CD8-positive, alpha-beta memory T cell (primary cell): ENCODE measurements around the gene ACP6. TPM values are rescaled to one million over a fixed set of nuclear protein-coding genes. Genes with fewer than 3 reads are reported as not detected.
A peak's percentile ranks its signal among the peaks of the same experiment; 100 is the strongest.

Experiments
- CTCF ChIA-PET: fragments of 350-600 bp; sonication (Branson Sonifier 250); formaldehyde crosslinking; loops from one replicate; lab custom pipeline; 2021; ENCODE audit warnings: antibody characterized with exemption; lab: Charles Lee
- POLR2A ChIA-PET: fragments of 350-600 bp; sonication (Branson Sonifier 250); formaldehyde crosslinking; loops from one replicate; lab custom pipeline; 2021; ENCODE audit warnings: antibody characterized with exemption; lab: Charles Lee
- DNase-seq, 5 donors: peaks; one replicate each; pipeline versions ENCODE4 v3.0.0 to v3.0.0-alpha.2; 2020 to 2022; ENCODE audit warnings: mixed read lengths in 1 of 5
- H3K27ac ChIP-seq: one replicate; pipeline ENCODE4 v1.7.0; 2013; ENCODE audit warnings: low read depth, mild to moderate bottlenecking, low read length, moderate library complexity
- H3K27me3 ChIP-seq: 2 replicates; pipeline ENCODE4 v1.7.0; 2013; ENCODE audit warnings: low read length, mild to moderate bottlenecking; ENCODE audit not compliant: insufficient read depth, poor library complexity, severe bottlenecking
- H3K36me3 ChIP-seq: 2 replicates; pipeline ENCODE4 v1.7.0; 2013; ENCODE audit warnings: mild to moderate bottlenecking, low read length, moderate library complexity; ENCODE audit not compliant: insufficient read depth
- H3K4me1 ChIP-seq: 2 replicates; pipeline ENCODE4 v1.7.0; 2013; ENCODE audit warnings: mild to moderate bottlenecking, low read length, moderate library complexity; ENCODE audit not compliant: insufficient read depth
- H3K4me3 ChIP-seq: 2 replicates; pipeline ENCODE4 v1.7.0; 2013; ENCODE audit warnings: mild to moderate bottlenecking, low read length
- H3K9me3 ChIP-seq: 2 replicates; pipeline ENCODE4 v1.7.0; 2013; ENCODE audit warnings: mild to moderate bottlenecking, low read length
- H3K27ac Mint-ChIP-seq, 8 donors: one replicate each; pipeline ENCODE4 v1.8.0; 2020 to 2021; ENCODE audit warnings: mixed read lengths in 8 of 8, mild to moderate bottlenecking in 6 of 8, inconsistent platforms in 3 of 8, moderate library complexity in 3 of 8
- H3K27me3 Mint-ChIP-seq, 2 donors: one replicate each; pipeline ENCODE4 v1.8.0; 2020 to 2021; ENCODE audit warnings: mixed read lengths in 2 of 2, mild to moderate bottlenecking in 1 of 2, moderate library complexity in 1 of 2
- H3K36me3 Mint-ChIP-seq, 3 donors: one replicate each; pipeline ENCODE4 v1.8.0; 2020 to 2021; ENCODE audit warnings: mixed read lengths in 3 of 3, inconsistent platforms in 1 of 3, mild to moderate bottlenecking in 1 of 3
- H3K4me1 Mint-ChIP-seq, 3 donors: one replicate each; pipeline ENCODE4 v1.8.0; 2020 to 2021; ENCODE audit warnings: mixed read lengths in 3 of 3, inconsistent platforms in 1 of 3, mild to moderate bottlenecking in 1 of 3
- H3K4me3 Mint-ChIP-seq, 7 donors: one replicate each; pipeline ENCODE4 v1.8.0; 2020 to 2021; ENCODE audit warnings: mixed read lengths in 7 of 7, mild to moderate bottlenecking in 6 of 7, moderate library complexity in 4 of 7, inconsistent platforms in 2 of 7
- H3K9me3 Mint-ChIP-seq, 5 donors: one replicate each; pipeline ENCODE4 v1.8.0; 2020 to 2022; ENCODE audit warnings: mixed read lengths in 5 of 5, mild to moderate bottlenecking in 3 of 5, moderate library complexity in 2 of 5, inconsistent platforms in 1 of 5
- polyA plus RNA-seq: library from polyadenylated mRNA; unstranded; fragments of 300-500 nt; fragmentation: Illumina TruSeq; gene quantifications from one replicate; pipeline ENCODE4 v1.2.3, GENCODE V29; 2021
- total RNA-seq, 2 experiments: library from RNA; stranded (reverse); gene quantifications; one replicate each; pipeline ENCODE4 v1.2.3, GENCODE V29; 2021

The ACP6 gene
- total and polyA plus RNA-seq, 3 experiments from 2014 or later: 5.2 to 14.7 (median 7.5) TPM

GRCh38 chr1:147673406-147673805 is 3.1 kb upstream of the ACP6 start:
- H3K36me3 Mint-ChIP-seq: peaks cover 1 to 9% (median 3%) of the 10 kb centered on the region in 3 donors
- peaks cover 2 to 20% of the 10 kb centered on the region in 2 donors for H3K27me3 Mint-ChIP-seq
- no peaks in the 10 kb centered on the region for H3K27me3 ChIP-seq
- H3K9me3 ChIP-seq: no peaks in the 10 kb centered on the region
- H3K9me3 Mint-ChIP-seq: peaks cover 0 to 12% (median 8%) of the 10 kb centered on the region in 5 donors
- no peak overlapping the region for H3K4me3 ChIP-seq
- peak overlapping the region in 1 of 7 donors; percentile 5 for H3K4me3 Mint-ChIP-seq
- H3K36me3 ChIP-seq: no peaks in the 10 kb centered on the region
- ChIA-PET CTCF (interaction anchor here (1.2 kb wide), 1 partner anchor 25 kb away, joined by 3 read pairs; no protein-coding TSS in a partner anchor), POLR2A (no interaction called here)
- no peak for DNase-seq
- peak overlapping the region in 1 of 8 donors; percentile 62 for H3K27ac Mint-ChIP-seq
- no peak overlapping the region for H3K27ac ChIP-seq
- peaks cover 14 to 18% (median 17%) of the 10 kb centered on the region in 3 donors for H3K4me1 Mint-ChIP-seq
- H3K4me1 ChIP-seq: peaks cover 15% of the 10 kb centered on the region

- Mint-ChIP-seq H3K36me3 (peaks cover 0 to 9% (median 0%) of the 10 kb centered on the region in 3 donors), H3K27ac (peak overlapping the region; percentile 60 to 96 (median 91)), H3K4me3 (peak overlapping the region; percentile 94 to 98 (median 98)), H3K27me3 (peaks cover 0 to 10% of the 10 kb centered on the region in 2 donors), H3K4me1 (peaks cover 15 to 32% (median 23%) of the 10 kb centered on the region in 3 donors), H3K9me3 (peaks cover 0 to under 1% (median 0%) of the 10 kb centered on the region in 5 donors)
- DNase-seq: peak in 4 of 5 donors; percentile 11 to 60 (median 28)
- H3K36me3 ChIP-seq: no peaks in the 10 kb centered on the region
- no peaks in the 10 kb centered on the region for H3K27me3 ChIP-seq
- H3K27ac ChIP-seq: peak overlapping the region; percentile 49
- H3K4me3 ChIP-seq: peak overlapping the region; percentile 94
- ChIA-PET CTCF (interaction anchor here (0.9 to 1.7 kb wide), 5 partner anchors 10 to 223 kb away, joined by 3 to 10 read pairs (median 4); no protein-coding TSS in a partner anchor), POLR2A (interaction anchor here (0.9 to 1.2 kb wide), 2 partner anchors 70 to 129 kb away, joined by 4 read pairs; partner anchors contain the start of gene BCL9)
- peaks cover 15% of the 10 kb centered on the region for H3K4me1 ChIP-seq
- H3K9me3 ChIP-seq: no peaks in the 10 kb centered on the region
Measured at GRCh38 chr1:147669469-147670318, 630 bp downstream of the ACP6 start.

GRCh38 chr1:147665521-147665920 is 4.8 kb downstream of the ACP6 start:
- H3K36me3 ChIP-seq: no peaks in the 10 kb centered on the region
- no peaks in the 10 kb centered on the region for H3K27me3 ChIP-seq
- no peak overlapping the region for H3K4me3 ChIP-seq
- no peaks in the 10 kb centered on the region for H3K9me3 Mint-ChIP-seq
- no peak for DNase-seq
- H3K4me1 ChIP-seq: peaks cover 10% of the 10 kb centered on the region
- peaks cover 11 to 32% (median 24%) of the 10 kb centered on the region in 3 donors for H3K4me1 Mint-ChIP-seq
- peaks cover 4 to 10% (median 7%) of the 10 kb centered on the region in 3 donors for H3K36me3 Mint-ChIP-seq
- H3K4me3 Mint-ChIP-seq: peak overlapping the region in 1 of 7 donors; percentile 69
- H3K27ac ChIP-seq: no peak overlapping the region
- ChIA-PET POLR2A (no interaction called here), CTCF (interaction anchor here (2.7 kb wide), 1 partner anchor 17 kb away, joined by 9 read pairs; no protein-coding TSS in a partner anchor)
- H3K27me3 Mint-ChIP-seq: no peaks in the 10 kb centered on the region
- H3K9me3 ChIP-seq: no peaks in the 10 kb centered on the region
- H3K27ac Mint-ChIP-seq: no peak overlapping the region

GRCh38 chr1:147664206-147664605 is 6.1 kb downstream of the ACP6 start:
- H3K4me3 ChIP-seq: no peak overlapping the region
- no peaks in the 10 kb centered on the region for H3K36me3 ChIP-seq
- Mint-ChIP-seq H3K27me3 (no peaks in the 10 kb centered on the region), H3K27ac (peak overlapping the region in 1 of 8 donors; percentile 0), H3K4me3 (no peak overlapping the region), H3K36me3 (peaks cover 4 to 14% (median 11%) of the 10 kb centered on the region in 3 donors), H3K9me3 (no peaks in the 10 kb centered on the region), H3K4me1 (peaks cover 11 to 28% (median 18%) of the 10 kb centered on the region in 3 donors)
- CTCF ChIA-PET: interaction anchor here (2.7 kb wide), 1 partner anchor 16 kb away, joined by 9 read pairs; no protein-coding TSS in a partner anchor
- H3K27me3 ChIP-seq: no peaks in the 10 kb centered on the region
- no peaks in the 10 kb centered on the region for H3K9me3 ChIP-seq
- peaks cover 7% of the 10 kb centered on the region for H3K4me1 ChIP-seq
- no peak overlapping the region for H3K27ac ChIP-seq
- no peak for DNase-seq
- POLR2A ChIA-PET: no interaction called here

- Histone ChIP-seq H3K36me3 (peaks cover 7% of the 10 kb centered on the region), H3K9me3 (no peaks in the 10 kb centered on the region), H3K4me3 (no peak overlapping the region), H3K27me3 (no peaks in the 10 kb centered on the region), H3K4me1 (peaks cover under 1% of the 10 kb centered on the region), H3K27ac (no peak overlapping the region)
- no peak overlapping the region for H3K4me3 Mint-ChIP-seq
- DNase-seq: no peak
- peaks cover 0 to 79% (median 20%) of the 10 kb centered on the region in 3 donors for H3K36me3 Mint-ChIP-seq
- H3K27ac Mint-ChIP-seq: no peak overlapping the region
- ChIA-PET POLR2A (no interaction called here), CTCF (no interaction called here)
- H3K9me3 Mint-ChIP-seq: no peaks in the 10 kb centered on the region
- peaks cover 0 to 2% (median under 1%) of the 10 kb centered on the region in 3 donors for H3K4me1 Mint-ChIP-seq
- H3K27me3 Mint-ChIP-seq: no peaks in the 10 kb centered on the region
Measured at GRCh38 chr1:147654511-147654910, 15.8 kb downstream of the ACP6 start.

- Mint-ChIP-seq H3K4me3 (no peak overlapping the region), H3K4me1 (peaks cover 21 to 24% (median 23%) of the 10 kb centered on the region in 3 donors), H3K36me3 (peaks cover 0 to 66% (median 12%) of the 10 kb centered on the region in 3 donors), H3K27ac (no peak overlapping the region), H3K27me3 (no peaks in the 10 kb centered on the region), H3K9me3 (no peaks in the 10 kb centered on the region)
- no peak for DNase-seq
- no peaks in the 10 kb centered on the region for H3K27me3 ChIP-seq
- no peaks in the 10 kb centered on the region for H3K9me3 ChIP-seq
- H3K27ac ChIP-seq: no peak overlapping the region
- POLR2A ChIA-PET: no interaction called here
- CTCF ChIA-PET: interaction anchor here (0.8 to 1.3 kb wide), 2 partner anchors 11 to 18 kb away, joined by 3 read pairs; partner anchors contain the start of gene ACP6
- no peak overlapping the region for H3K4me3 ChIP-seq
- peaks cover 23% of the 10 kb centered on the region for H3K4me1 ChIP-seq
- no peaks in the 10 kb centered on the region for H3K36me3 ChIP-seq
Measured at GRCh38 chr1:147652306-147652705, 18.0 kb downstream of the ACP6 start.

- no peak overlapping the region for H3K4me3 ChIP-seq
- ChIA-PET POLR2A (no interaction called here), CTCF (interaction anchor here (1.3 kb wide), 1 partner anchor 10 kb away, joined by 3 read pairs; no protein-coding TSS in a partner anchor)
- no peak overlapping the region for H3K27ac ChIP-seq
- H3K27ac Mint-ChIP-seq: peak overlapping the region in 2 of 8 donors; percentile 35 to 54
- H3K36me3 Mint-ChIP-seq: peaks cover 0 to 62% (median 12%) of the 10 kb centered on the region in 3 donors
- no peak for DNase-seq
- H3K4me3 Mint-ChIP-seq: no peak overlapping the region
- no peaks in the 10 kb centered on the region for H3K27me3 Mint-ChIP-seq
- no peaks in the 10 kb centered on the region for H3K9me3 ChIP-seq
- no peaks in the 10 kb centered on the region for H3K27me3 ChIP-seq
- no peaks in the 10 kb centered on the region for H3K9me3 Mint-ChIP-seq
- peaks cover 29 to 32% (median 31%) of the 10 kb centered on the region in 3 donors for H3K4me1 Mint-ChIP-seq
- no peaks in the 10 kb centered on the region for H3K36me3 ChIP-seq
- H3K4me1 ChIP-seq: peaks cover 31% of the 10 kb centered on the region
Measured at GRCh38 chr1:147651466-147651865, 18.9 kb downstream of the ACP6 start.
